Esophagus muscularis mucosa (tissue), 4 donors: ENCODE measurements around the gene UBE2F. TPM values are rescaled to one million over a fixed set of nuclear protein-coding genes. Genes with fewer than 3 reads are reported as not detected.

Experiments
- DNase-seq: peaks from one replicate; pipeline ENCODE4 v3.0.0-alpha.2; 2017; ENCODE audit errors: extremely low spot score
- H3K27ac ChIP-seq, 4 donors: fragments of 200-600 bp; sonication (generic); replicated peaks in 1 of 4; 1 replicate in 3 of 4; 2 replicates in 1 of 4; pipeline ENCODE4 v1.5.1; 2016 to 2019; ENCODE audit warnings: mild to moderate bottlenecking in 1 of 4
- H3K27me3 ChIP-seq, 4 donors: fragments of 200-600 bp; sonication (generic); one replicate each; pipeline versions ENCODE4 v1.5.1 to v1.6.0; 2016 to 2019
- H3K36me3 ChIP-seq, 4 donors: fragments of 200-600 bp; sonication (generic); one replicate each; pipeline ENCODE4 v1.5.1; 2016 to 2019
- H3K4me1 ChIP-seq, 4 donors: fragments of 200-600 bp; sonication (generic); one replicate each; pipeline ENCODE4 v1.5.1; 2016 to 2019
- H3K4me3 ChIP-seq, 4 donors: fragments of 200-600 bp; sonication (generic); 1 replicate in 2 of 4; 2 replicates in 2 of 4; pipeline ENCODE4 v1.5.1; 2016 to 2019; ENCODE audit warnings: mild to moderate bottlenecking in 4 of 4, moderate library complexity in 1 of 4
- H3K9me3 ChIP-seq, 4 donors: fragments of 200-600 bp; sonication (generic); 1 replicate in 3 of 4; 2 replicates in 1 of 4; pipeline ENCODE4 v1.5.1; 2016 to 2019
- CTCF ChIP-seq, 3 experiments: fragments of 200-600 bp in 2 of 3; fragments of 450-650 bp in 1 of 3; sonication (generic) in 2 of 3; IDR thresholded peaks; one replicate each; pipeline ENCODE4 v1.5.1; 2017 to 2019; ENCODE audit warnings: antibody characterized with exemption in 3 of 3, mild to moderate bottlenecking in 2 of 3, moderate library complexity in 1 of 3
- EP300 ChIP-seq: sonication (generic); formaldehyde crosslinking; IDR thresholded peaks from one replicate; pipeline ENCODE4 v1.6.1; 2017; ENCODE audit warnings: antibody characterized with exemption
- POLR2A ChIP-seq: fragments of 450-650 bp; IDR thresholded peaks from one replicate; pipeline ENCODE4 v1.6.1; 2017; ENCODE audit warnings: antibody characterized with exemption, moderate library complexity, mild to moderate bottlenecking, low read depth
- POLR2AphosphoS5 ChIP-seq, 2 donors: sonication (generic); formaldehyde crosslinking; IDR thresholded peaks; one replicate each; pipeline ENCODE4 v1.6.1; 2017; ENCODE audit warnings: antibody characterized with exemption in 2 of 2
- WGBS: methylation state at CpG from one replicate; pipeline ENCODE4 v1.1.5; 2018; 5-methylcytosine and 5-hydroxymethylcytosine counted together
- intact Hi-C: fragments of 100-400 bp; cut with DNase I; formaldehyde crosslinking; loops from one replicate; pipeline ENCODE4 v1.15.1; 2023
- total RNA-seq, 4 donors: library from RNA; depleted of rRNA; stranded (reverse); fragments of >200 nt; gene quantifications; one replicate each; pipeline versions ENCODE4 v1.1.0 to v1.2.1, GENCODE V29; 2016

The UBE2F gene
- total RNA-seq, 4 donors from 2014 or later: 59.0 to 111 (median 78.5) TPM

GRCh38 chr2:238082827-238083226, 116.0 kb downstream of the UBE2F start:
- H3K9me3 ChIP-seq: no peaks in the 10 kb centered on the region
- peak; percentile 12 for DNase-seq
- intact Hi-C loops: no loop called here
- WGBS: 97% methylated on average over 6 of the region's 7 CpGs
- no peaks in the 10 kb centered on the region for H3K4me1 ChIP-seq
- H3K36me3 ChIP-seq: peaks cover 7 to 55% (median 41%) of the 10 kb centered on the region in 4 donors
- H3K4me3 ChIP-seq: no peak overlapping the region
- no peaks in the 10 kb centered on the region for H3K27me3 ChIP-seq
- TF ChIP-seq POLR2A (no peak), CTCF (IDR thresholded peaks at IDR 0.05) (no peak)
- H3K27ac ChIP-seq: no peak overlapping the region

GRCh38 chr2:238083919-238084318, 117.1 kb downstream of the UBE2F start:
- H3K36me3 ChIP-seq: peaks cover 7 to 55% (median 41%) of the 10 kb centered on the region in 4 donors
- WGBS: no CpG with 5 or more reads among the region's 5 CpGs
- no peak overlapping the region for H3K4me3 ChIP-seq
- no peak overlapping the region for H3K27ac ChIP-seq
- H3K27me3 ChIP-seq: no peaks in the 10 kb centered on the region
- TF ChIP-seq POLR2A (no peak), CTCF (IDR thresholded peaks at IDR 0.05) (no peak), POLR2AphosphoS5 (IDR thresholded peaks at IDR 0.05) (no peak), EP300 (no peak)
- peak; percentile 57 for DNase-seq
- intact Hi-C loops: no loop called here
- H3K4me1 ChIP-seq: no peaks in the 10 kb centered on the region
- no peaks in the 10 kb centered on the region for H3K9me3 ChIP-seq

- 93% methylated on average over 7 of the region's 7 CpGs for WGBS
- H3K9me3 ChIP-seq: no peaks in the 10 kb centered on the region
- H3K4me1 ChIP-seq: no peaks in the 10 kb centered on the region
- no peaks in the 10 kb centered on the region for H3K27me3 ChIP-seq
- H3K36me3 ChIP-seq: peaks cover 7 to 54% (median 41%) of the 10 kb centered on the region in 4 donors
- intact Hi-C loops: no loop called here
- TF ChIP-seq CTCF (IDR thresholded peaks at IDR 0.05): no peak
- no peak for DNase-seq
- no peak overlapping the region for H3K4me3 ChIP-seq
- no peak overlapping the region for H3K27ac ChIP-seq
These were observed 117.9 kb downstream of the UBE2F start for GRCh38 chr2:238084761-238085160.

GRCh38 chr2:238085899-238086298, 119.1 kb downstream of the UBE2F start:
- Histone ChIP-seq H3K9me3 (no peaks in the 10 kb centered on the region), H3K36me3 (peaks cover 7 to 44% (median 34%) of the 10 kb centered on the region in 4 donors), H3K27ac (no peak overlapping the region), H3K4me1 (no peaks in the 10 kb centered on the region), H3K4me3 (no peak overlapping the region), H3K27me3 (no peaks in the 10 kb centered on the region)
- WGBS: 96% methylated on average over 3 of the region's 3 CpGs
- DNase-seq: no peak
- TF ChIP-seq POLR2AphosphoS5 (IDR thresholded peaks at IDR 0.05): no peak
- no peak for TF ChIP-seq EP300
- no peak for TF ChIP-seq POLR2A
- no peak for TF ChIP-seq CTCF (IDR thresholded peaks at IDR 0.05)
- intact Hi-C loops: no loop called here

- Histone ChIP-seq H3K27me3 (no peaks in the 10 kb centered on the region), H3K27ac (no peak overlapping the region), H3K9me3 (no peaks in the 10 kb centered on the region), H3K4me3 (no peak overlapping the region), H3K36me3 (peaks cover 1 to 32% (median 26%) of the 10 kb centered on the region in 4 donors), H3K4me1 (no peaks in the 10 kb centered on the region)
- intact Hi-C loops: no loop called here
- 98% methylated on average over 2 of the region's 2 CpGs for WGBS
- no peak for TF ChIP-seq POLR2AphosphoS5 (IDR thresholded peaks at IDR 0.05)
- TF ChIP-seq EP300: no peak
- no peak for TF ChIP-seq CTCF (IDR thresholded peaks at IDR 0.05)
- no peak for TF ChIP-seq POLR2A
- DNase-seq: no peak
These were observed 120.4 kb downstream of the UBE2F start for GRCh38 chr2:238087211-238087610.
